ENCODE measurements around the gene CACNA2D3.
"Not testable (repeated sequence)": the region's sequence is repeated elsewhere in the genome, so short reads cannot be mapped to it uniquely, and the experiment has no call there.

The CACNA2D3 gene

DNA sequence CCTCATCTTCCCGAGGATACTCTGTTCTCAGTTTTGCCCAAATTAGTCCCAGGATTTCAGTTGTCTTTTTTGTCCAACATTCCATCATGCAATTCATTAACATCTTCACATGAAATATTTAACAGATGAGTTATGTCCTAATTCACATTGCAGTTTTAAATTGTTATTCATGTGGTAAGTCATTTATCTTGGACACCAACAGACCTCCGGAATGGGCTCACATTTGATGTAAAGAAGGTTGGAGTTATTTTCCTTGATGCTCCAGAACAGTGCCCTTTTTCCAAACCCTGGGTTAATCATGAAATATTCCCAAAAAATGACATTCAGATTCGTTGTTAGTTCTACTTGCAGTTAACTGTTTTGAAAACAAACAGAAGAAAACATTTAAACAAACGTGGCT, 838.3 kb downstream of the CACNA2D3 start:
- DNase-seq (ENCODE audit: low spot score in 2 of 2), result no peak
- Histone ChIP-seq H3K4me1 (no peaks in the 10 kb centered on the region; the same call in none of the 2 replicates), H3K9me3 (no peaks in the 10 kb centered on the region), H3K4me3 (no peak overlapping the region), H3K27me3 (ENCODE audit: low read depth) (no peaks in the 10 kb centered on the region), H3K36me3 (replicated peaks) (no peaks in the 10 kb centered on the region)
- in situ Hi-C loops (cut with MboI; ENCODE audit: low sequenced_read_pairs), result no loop called here

DNA sequence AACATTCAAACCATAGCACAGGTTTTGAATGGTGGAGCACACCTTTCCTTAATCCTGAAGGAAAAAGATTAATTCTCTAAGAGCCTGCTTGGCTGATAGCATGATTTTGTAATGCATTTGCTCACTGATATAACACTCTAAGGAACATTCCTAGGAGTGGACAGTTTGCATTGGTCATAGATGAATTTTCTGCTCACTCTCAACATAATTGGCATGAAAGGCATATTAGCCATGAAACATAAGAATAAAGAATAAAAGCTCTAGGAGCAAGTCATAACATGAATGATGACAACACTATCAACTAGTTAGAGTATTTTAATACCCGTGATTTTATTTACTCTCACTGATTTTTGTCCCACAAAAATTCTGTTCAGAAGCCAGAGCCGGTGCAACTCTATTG, 839.8 kb downstream of the CACNA2D3 start:
- H3K4me3 ChIP-seq, result no peak overlapping the region
- in situ Hi-C loops (cut with MboI; ENCODE audit: low sequenced_read_pairs), result no loop called here
- no peaks in the 10 kb centered on the region; the same call in none of the 2 replicates for H3K4me1 ChIP-seq
- H3K9me3 ChIP-seq, result no peaks in the 10 kb centered on the region
- no peaks in the 10 kb centered on the region for H3K27me3 ChIP-seq (ENCODE audit: low read depth)
- DNase-seq (ENCODE audit: low spot score in 2 of 2), result no peak
- H3K36me3 ChIP-seq (replicated peaks), result no peaks in the 10 kb centered on the region

DNA sequence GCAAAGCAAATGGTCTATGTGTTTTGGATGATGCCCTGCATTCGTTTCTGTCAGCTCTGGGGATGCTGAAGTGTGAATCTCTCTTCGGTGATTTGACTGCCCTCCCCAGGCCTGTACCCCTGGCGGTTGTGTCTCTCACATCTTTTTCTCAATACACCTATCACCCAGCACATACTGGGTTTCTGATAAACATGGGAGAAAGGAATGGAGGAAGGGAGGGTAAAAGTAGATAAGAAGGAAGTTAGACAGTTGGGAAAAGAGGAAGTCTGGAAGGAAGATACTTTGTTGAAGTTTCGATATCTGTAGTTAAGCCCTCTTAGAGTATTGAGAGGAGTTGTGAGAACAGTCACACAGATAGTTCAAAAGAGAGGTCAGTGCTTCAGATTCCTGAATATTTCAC, 841.3 kb downstream of the CACNA2D3 start:
- Histone ChIP-seq H3K9me3 (no peaks in the 10 kb centered on the region), H3K36me3 (replicated peaks) (no peaks in the 10 kb centered on the region), H3K27me3 (ENCODE audit: low read depth) (no peaks in the 10 kb centered on the region), H3K4me1 (no peaks in the 10 kb centered on the region; the same call in none of the 2 replicates), H3K4me3 (no peak overlapping the region)
- in situ Hi-C loops (cut with MboI; ENCODE audit: low sequenced_read_pairs), result no loop called here
- DNase-seq (ENCODE audit: low spot score in 2 of 2), result no peak

DNA sequence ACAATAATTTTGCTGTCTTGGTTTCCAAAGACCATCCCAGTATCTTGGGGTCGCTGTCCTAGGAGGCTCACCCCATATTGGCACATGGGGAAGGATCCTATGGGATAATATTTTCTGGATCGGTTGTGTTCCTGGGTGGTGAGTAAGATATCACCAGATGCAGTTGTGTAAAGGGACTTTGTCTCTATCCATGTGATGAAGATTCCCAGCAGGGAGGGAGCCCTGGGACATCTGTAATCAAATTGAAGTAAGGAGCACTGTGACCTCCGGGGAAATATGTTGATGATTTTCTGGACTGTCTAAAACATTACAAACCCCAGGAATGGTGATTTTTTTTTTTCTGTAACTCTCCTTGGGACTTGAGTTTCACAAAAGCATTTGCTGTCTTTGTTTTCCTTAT, 841.7 kb downstream of the CACNA2D3 start:
- DNase-seq (ENCODE audit: low spot score in 2 of 2), result no peak

DNA sequence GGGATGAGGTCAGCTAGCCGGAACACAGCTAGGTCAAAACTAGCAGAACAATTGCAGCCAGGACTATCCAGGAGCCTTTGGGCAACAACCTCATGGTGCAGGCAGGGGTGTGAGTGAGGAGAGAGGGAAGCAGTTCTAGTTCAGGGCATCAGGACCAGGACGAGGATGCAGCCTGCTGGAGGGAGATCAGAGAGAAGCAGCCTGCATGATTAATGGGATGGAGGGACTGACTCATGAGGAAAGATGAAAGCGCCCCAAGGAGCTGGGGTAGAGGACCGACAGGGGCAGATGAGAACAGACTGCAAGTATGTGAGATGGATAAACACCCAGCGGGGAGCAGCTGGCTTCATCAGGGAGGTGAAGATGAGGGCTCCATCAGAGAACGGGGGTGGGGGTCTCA, 843.4 kb downstream of the CACNA2D3 start:
- H3K4me3 ChIP-seq, result no peak overlapping the region
- no peaks in the 10 kb centered on the region for H3K36me3 ChIP-seq (replicated peaks)
- no peaks in the 10 kb centered on the region for H3K9me3 ChIP-seq
- in situ Hi-C loops (cut with MboI; ENCODE audit: low sequenced_read_pairs), result no loop called here
- no peaks in the 10 kb centered on the region for H3K4me1 ChIP-seq
- DNase-seq (ENCODE audit: low spot score in 2 of 2), result no peak
- no peaks in the 10 kb centered on the region for H3K27me3 ChIP-seq (ENCODE audit: low read depth)

More for the DNA sequence above, 841.7 kb downstream of the CACNA2D3 start:
- in situ Hi-C loops (cut with MboI; ENCODE audit: low sequenced_read_pairs), result no loop called here
- Histone ChIP-seq H3K27me3 (ENCODE audit: low read depth) (no peaks in the 10 kb centered on the region), H3K36me3 (replicated peaks) (no peaks in the 10 kb centered on the region), H3K9me3 (no peaks in the 10 kb centered on the region), H3K4me1 (no peaks in the 10 kb centered on the region; the same call in none of the 2 replicates), H3K4me3 (no peak overlapping the region)

DNA sequence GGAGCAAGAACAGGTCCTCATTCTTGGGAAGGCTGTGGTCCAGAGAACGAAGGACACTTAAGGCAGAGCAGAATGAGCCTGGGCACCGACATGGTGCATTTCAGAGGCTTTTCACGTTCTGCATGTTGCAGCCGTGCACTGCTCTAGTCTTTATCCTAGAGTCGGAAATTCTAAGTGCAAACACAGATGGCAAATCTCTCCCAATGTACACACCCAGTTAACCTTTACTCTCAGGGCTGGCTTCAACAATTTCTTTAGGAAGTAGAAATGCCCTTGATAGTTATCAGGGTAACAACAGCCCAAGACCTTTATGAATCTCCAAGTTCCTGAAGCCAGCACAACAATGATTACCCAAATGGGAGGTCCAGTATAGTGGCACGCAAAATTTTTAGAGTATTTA, 844.6 kb downstream of the CACNA2D3 start:
- no peak for DNase-seq (ENCODE audit: low spot score in 2 of 2)
- in situ Hi-C loops (cut with MboI; ENCODE audit: low sequenced_read_pairs), result no loop called here

DNA sequence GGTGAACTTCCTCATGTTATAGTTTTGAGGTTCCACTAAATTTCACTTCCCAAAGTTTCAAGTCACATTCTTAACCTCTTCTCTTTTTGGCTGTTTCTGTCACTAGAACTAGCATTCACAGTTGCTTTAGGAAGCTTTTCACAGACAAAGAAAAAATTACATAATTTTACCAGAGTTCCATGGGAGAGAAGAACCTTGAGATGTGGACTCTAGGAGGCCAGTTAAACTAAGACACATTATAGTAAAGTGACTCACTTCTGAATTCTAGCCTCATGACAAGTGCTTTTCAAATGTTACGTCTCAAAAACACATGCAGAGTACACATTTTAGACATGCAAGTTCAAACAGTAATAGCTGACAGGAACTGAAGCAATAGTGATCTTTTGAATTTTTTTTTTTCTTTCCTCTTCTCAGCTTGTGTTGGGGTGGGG, 845.4 kb downstream of the CACNA2D3 start:
- Histone ChIP-seq H3K27me3 (ENCODE audit: low read depth) (no peaks in the 10 kb centered on the region), H3K4me3 (no peak overlapping the region), H3K4me1 (no peaks in the 10 kb centered on the region), H3K9me3 (no peaks in the 10 kb centered on the region), H3K36me3 (replicated peaks) (no peaks in the 10 kb centered on the region)
- in situ Hi-C loops (cut with MboI; ENCODE audit: low sequenced_read_pairs), result no loop called here
- no peak for DNase-seq (ENCODE audit: low spot score in 2 of 2)

More for the DNA sequence above, 844.6 kb downstream of the CACNA2D3 start:
- no peaks in the 10 kb centered on the region for H3K9me3 ChIP-seq
- H3K4me3 ChIP-seq, result no peak overlapping the region
- H3K27me3 ChIP-seq (ENCODE audit: low read depth), result no peaks in the 10 kb centered on the region
- H3K4me1 ChIP-seq, result no peaks in the 10 kb centered on the region
- H3K36me3 ChIP-seq (replicated peaks), result no peaks in the 10 kb centered on the region

DNA sequence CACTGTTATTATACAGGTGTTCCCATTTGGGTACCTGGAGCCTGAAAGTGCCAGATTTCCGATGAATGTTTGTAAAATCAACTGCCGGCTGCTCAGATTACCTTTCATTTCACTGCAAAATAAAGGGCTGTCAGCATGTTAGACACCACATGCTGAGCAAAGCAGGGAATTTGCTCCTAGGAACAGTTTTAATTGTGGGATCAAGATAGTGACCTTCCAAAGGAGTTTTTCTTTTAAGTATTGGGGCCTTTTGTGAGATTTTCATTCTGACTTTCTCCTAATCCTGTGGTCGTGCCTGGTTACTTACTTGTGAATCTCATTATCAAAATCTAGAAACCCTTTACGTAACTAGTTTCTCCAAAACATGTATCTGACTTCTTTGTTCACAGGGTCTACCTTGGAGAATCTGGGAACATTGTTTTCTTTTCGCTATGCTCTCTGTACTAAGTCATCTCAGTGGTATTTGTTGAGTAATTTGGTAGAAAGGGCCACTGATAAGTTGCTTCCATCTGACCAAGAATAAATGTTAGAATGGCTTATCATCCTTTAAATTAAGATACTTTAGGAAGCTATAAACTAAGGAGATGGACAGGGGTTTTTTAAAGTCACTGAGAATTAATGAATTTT, 846.3 kb downstream of the CACNA2D3 start:
- Histone ChIP-seq H3K27me3 (ENCODE audit: low read depth) (no peaks in the 10 kb centered on the region), H3K4me1 (no peaks in the 10 kb centered on the region), H3K9me3 (no peaks in the 10 kb centered on the region), H3K4me3 (no peak overlapping the region), H3K36me3 (replicated peaks) (no peaks in the 10 kb centered on the region)
- in situ Hi-C loops (cut with MboI; ENCODE audit: low sequenced_read_pairs), result no loop called here
- no peak for DNase-seq (ENCODE audit: low spot score in 2 of 2)

DNA sequence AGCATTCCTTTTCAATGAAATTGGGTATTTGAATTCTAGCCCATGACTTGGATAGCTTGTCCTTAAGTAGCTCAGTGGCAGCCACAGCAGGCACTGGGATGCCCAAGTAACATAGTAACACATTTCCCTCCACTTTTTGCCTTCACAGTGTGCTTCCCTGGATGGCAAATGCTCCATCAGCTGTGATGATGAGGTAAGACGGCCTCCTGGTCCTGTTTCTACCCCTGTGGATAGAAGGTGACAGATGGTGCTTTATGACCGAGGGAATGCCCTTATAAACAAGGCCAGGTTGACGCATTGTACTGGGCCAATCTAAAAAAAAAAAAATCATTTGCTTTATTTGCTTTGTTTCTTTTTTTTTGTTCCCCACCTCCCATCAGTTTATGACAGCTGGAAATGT, 847.3 kb downstream of the CACNA2D3 start:
- H3K36me3 ChIP-seq (replicated peaks), result no peaks in the 10 kb centered on the region
- H3K9me3 ChIP-seq, result no peaks in the 10 kb centered on the region
- H3K4me3 ChIP-seq, result no peak overlapping the region
- no peak for DNase-seq (ENCODE audit: low spot score in 2 of 2)
- no peaks in the 10 kb centered on the region for H3K27me3 ChIP-seq (ENCODE audit: low read depth)
- H3K4me1 ChIP-seq, result no peaks in the 10 kb centered on the region
- in situ Hi-C loops (cut with MboI; ENCODE audit: low sequenced_read_pairs), result no loop called here

DNA sequence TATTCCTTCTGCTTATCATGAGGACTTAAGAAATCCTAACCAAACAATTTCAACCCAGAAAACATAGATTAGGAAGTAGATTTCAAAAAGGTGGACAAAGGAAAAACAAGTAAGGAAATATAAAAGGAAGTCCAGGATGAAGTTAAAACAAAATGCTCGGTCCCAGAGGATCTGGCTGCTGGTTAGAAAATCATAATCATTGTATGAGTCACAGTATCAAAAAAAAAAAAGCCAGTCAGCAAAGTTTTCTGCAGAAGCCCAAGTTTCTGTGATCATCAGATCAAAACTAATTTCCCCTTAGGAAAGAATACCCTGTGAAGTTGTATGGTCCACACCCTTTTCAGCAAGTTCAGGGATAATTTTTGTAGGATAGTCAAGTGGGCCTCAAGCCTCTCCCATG, 848.5 kb downstream of the CACNA2D3 start:
- no peak for DNase-seq (ENCODE audit: low spot score in 2 of 2)
- no peaks in the 10 kb centered on the region for H3K27me3 ChIP-seq (ENCODE audit: low read depth)
- no peak overlapping the region for H3K4me3 ChIP-seq
- H3K4me1 ChIP-seq, result no peaks in the 10 kb centered on the region
- in situ Hi-C loops (cut with MboI; ENCODE audit: low sequenced_read_pairs), result no loop called here
- no peaks in the 10 kb centered on the region for H3K9me3 ChIP-seq
- no peaks in the 10 kb centered on the region for H3K36me3 ChIP-seq (replicated peaks)

DNA sequence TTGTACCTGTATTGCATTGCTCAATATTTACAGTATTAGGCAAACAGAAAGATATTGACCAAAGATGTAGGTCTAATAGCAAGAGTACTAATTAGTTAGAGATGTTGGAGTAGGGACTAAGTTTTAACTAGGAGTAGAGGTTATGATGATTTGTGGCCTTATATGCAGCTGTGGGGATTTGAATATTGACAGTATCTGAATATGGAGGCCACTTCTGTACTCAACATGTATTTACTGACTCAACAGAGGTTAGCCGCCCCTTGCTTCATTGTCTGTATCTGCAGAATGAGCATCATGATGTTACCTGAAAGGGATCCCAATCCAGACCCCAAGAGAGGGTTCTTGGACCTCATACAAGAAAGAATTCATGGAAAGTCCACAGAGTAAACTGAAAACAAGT, 855.1 kb downstream of the CACNA2D3 start:
- no peak for DNase-seq (ENCODE audit: low spot score in 2 of 2)
- no peaks in the 10 kb centered on the region for H3K9me3 ChIP-seq
- no peaks in the 10 kb centered on the region for H3K27me3 ChIP-seq (ENCODE audit: low read depth)
- no peak overlapping the region for H3K4me3 ChIP-seq
- no peaks in the 10 kb centered on the region for H3K36me3 ChIP-seq (replicated peaks)
- no peaks in the 10 kb centered on the region for H3K4me1 ChIP-seq
- in situ Hi-C loops (cut with MboI; ENCODE audit: low sequenced_read_pairs), result no loop called here

DNA sequence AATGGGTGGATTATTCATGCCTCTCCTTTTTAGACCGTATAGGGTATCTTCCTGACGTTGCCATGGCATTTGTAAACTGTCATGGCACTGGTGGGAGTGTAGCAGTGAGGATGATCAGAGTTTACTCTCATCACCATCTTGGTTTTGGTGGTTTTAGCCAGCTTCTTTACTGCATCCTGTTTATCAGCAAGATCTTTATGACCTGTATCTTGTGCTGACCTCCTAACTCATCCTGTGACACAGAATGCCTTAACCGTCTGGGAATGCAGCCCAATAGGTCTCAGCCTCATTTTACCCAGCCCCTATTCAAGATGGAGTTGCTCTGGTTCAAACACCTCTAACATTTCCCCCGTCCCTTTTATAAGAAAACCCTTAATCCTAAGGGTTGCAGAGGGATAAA, 855.6 kb downstream of the CACNA2D3 start:
- H3K9me3 ChIP-seq; H3K36me3 ChIP-seq (replicated peaks); H3K4me3 ChIP-seq; DNase-seq (ENCODE audit: low spot score in 2 of 2); H3K27me3 ChIP-seq (ENCODE audit: low read depth); H3K4me1 ChIP-seq; in situ Hi-C loops (cut with MboI; ENCODE audit: low sequenced_read_pairs): not testable (repeated sequence)

DNA sequence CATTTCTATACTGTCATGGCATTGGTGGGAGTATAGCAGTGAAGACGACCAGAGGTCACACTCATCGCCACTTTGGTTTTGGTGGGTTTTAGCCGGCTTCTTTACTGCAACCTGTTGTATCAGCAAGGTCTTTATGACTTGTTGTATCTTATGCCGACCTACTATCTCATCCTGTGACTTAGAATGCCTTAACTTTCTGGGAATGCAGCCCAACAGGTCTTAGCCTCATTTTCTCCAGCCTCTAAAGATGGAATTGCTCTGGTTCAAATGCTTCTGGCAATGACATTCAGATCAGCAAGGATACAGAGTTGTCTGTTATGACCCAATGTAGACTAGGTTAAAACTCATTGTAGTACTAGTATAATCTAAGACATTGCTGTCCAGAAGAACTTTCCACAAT, 860.5 kb downstream of the CACNA2D3 start:
- no peak for DNase-seq (ENCODE audit: low spot score in 2 of 2)
- Histone ChIP-seq H3K27me3 (ENCODE audit: low read depth) (no peaks in the 10 kb centered on the region), H3K36me3 (replicated peaks) (no peaks in the 10 kb centered on the region), H3K9me3 (no peaks in the 10 kb centered on the region), H3K4me1 (no peaks in the 10 kb centered on the region), H3K4me3 (no peak overlapping the region)
- in situ Hi-C loops (cut with MboI; ENCODE audit: low sequenced_read_pairs), result no loop called here

DNA sequence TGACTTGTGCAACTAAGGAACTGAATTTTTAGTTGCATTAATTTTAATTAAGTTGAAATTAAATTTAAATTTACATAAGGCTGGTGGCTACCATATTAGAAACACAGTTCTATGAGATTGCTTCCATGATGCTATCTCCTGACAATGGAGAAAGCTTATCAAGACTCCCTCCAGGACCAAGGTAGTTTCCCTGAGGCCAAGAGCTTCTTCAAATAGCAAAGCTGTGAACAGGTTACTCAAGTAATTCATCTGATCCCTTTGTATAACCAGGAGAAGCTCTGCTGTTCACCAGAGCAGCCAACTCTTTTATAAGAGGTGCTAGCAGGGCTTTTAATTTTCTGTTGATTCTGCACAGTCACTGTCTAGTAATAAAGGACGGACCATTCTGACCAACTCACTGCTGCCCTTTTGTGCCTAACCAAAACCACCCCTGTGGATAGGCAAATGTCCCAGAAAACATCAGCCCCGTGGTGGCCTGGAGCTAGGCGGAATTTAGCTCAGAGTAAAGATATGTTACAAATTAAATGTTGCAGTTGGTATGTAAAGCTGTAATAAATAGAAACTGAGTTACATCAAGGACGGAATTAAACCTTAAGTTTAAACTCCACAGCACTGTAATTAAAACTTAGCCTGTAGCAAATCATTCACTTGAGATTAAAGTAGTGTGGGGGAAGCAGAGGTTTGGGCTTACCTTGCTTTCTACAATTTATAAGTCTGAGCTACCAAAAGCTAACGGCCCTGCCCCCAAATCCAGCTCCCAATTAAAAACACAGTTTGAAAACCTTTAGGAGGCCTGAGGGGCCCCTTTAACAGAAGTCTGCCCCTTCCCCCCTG, 861.1 kb downstream of the CACNA2D3 start:
- Histone ChIP-seq H3K9me3 (no peaks in the 10 kb centered on the region), H3K4me3 (no peak overlapping the region), H3K4me1 (no peaks in the 10 kb centered on the region), H3K36me3 (replicated peaks) (no peaks in the 10 kb centered on the region), H3K27me3 (ENCODE audit: low read depth) (no peaks in the 10 kb centered on the region)
- no peak for DNase-seq (ENCODE audit: low spot score in 2 of 2)
- in situ Hi-C loops (cut with MboI; ENCODE audit: low sequenced_read_pairs), result no loop called here

Measured in HAP-1 (cell line).